ENCODE measurements around the gene GGA3.
"Not testable (repeated sequence)": the region's sequence is repeated elsewhere in the genome, so short reads cannot be mapped to it uniquely, and the experiment has no call there.

The GGA3 gene
- total RNA-seq = 79.4 to 94.2 reads per million in 2 donors

GRCh38 chr17:75261336-75262111 lies at the start of gene GGA3, which contains the start of gene MRPS7:
TSS of gene GGA3 (minus strand) at chr17:75261606. CDS start at chr17:75261587, 19 bp downstream.
TSS of gene MRPS7 (plus strand) at chr17:75261879. CDS start at chr17:75261901, 22 bp downstream.
- DNase-seq = peak; percentile 94

GRCh38 chr17:75308732-75309629 lies 47.6 kb upstream of the GGA3 start:
- DNase-seq = no peak

- no peak for DNase-seq
Observed at GRCh38 chr17:75307957-75308731, 46.7 kb upstream of the GGA3 start.

GRCh38 chr17:75301502-75302206 lies 40.2 kb upstream of the GGA3 start:
- DNase-seq = no peak

GRCh38 chr17:75301049-75301448 lies 39.6 kb upstream of the GGA3 start:
- no peak for DNase-seq

GRCh38 chr17:75300280-75300679 lies 38.9 kb upstream of the GGA3 start:
- DNase-seq = no peak

- no peak for DNase-seq
Observed at GRCh38 chr17:75295201-75296158, 34.1 kb upstream of the GGA3 start.

GRCh38 chr17:75292810-75293448 lies 31.5 kb upstream of the GGA3 start:
- DNase-seq = not testable (repeated sequence)

- peak; percentile 48 for DNase-seq
Observed at GRCh38 chr17:75289832-75290337, 28.5 kb upstream of the GGA3 start.

GRCh38 chr17:75289115-75289831 lies 27.9 kb upstream of the GGA3 start, which contains the start of gene SLC25A19:
TSS of gene SLC25A19 (minus strand) at chr17:75289433. CDS start at chr17:75286764, 2,669 bp downstream.
- DNase-seq = peak; percentile 94

- DNase-seq = peak; percentile 35
Observed at GRCh38 chr17:75288770-75289114, 27.3 kb upstream of the GGA3 start.

GRCh38 chr17:75288359-75288758 lies 27.0 kb upstream of the GGA3 start:
- DNase-seq = no peak

GRCh38 chr17:75287221-75287620 lies 25.8 kb upstream of the GGA3 start:
- no peak for DNase-seq

GRCh38 chr17:75285123-75285522 lies 23.7 kb upstream of the GGA3 start:
- DNase-seq = no peak

- not testable (repeated sequence) for DNase-seq
Observed at GRCh38 chr17:75280189-75280588, 18.8 kb upstream of the GGA3 start.

GRCh38 chr17:75277664-75278071 lies 16.3 kb upstream of the GGA3 start:
- no peak for DNase-seq

GRCh38 chr17:75273977-75274708 lies 12.7 kb upstream of the GGA3 start:
- DNase-seq = no peak

GRCh38 chr17:75272848-75273184 lies 11.4 kb upstream of the GGA3 start:
- DNase-seq = no peak
